Neural cell (in vitro differentiated cells): ENCODE measurements around the gene CRACR2B.

Experiments used
- RAD21 ChIP-seq: fragments of 450-650 bp; conservative IDR thresholded peaks from 2 replicates; pipeline ENCODE4 v1.6.1; 2014; ENCODE audit warnings: antibody characterized with exemption, mild to moderate bottlenecking, moderate library complexity
- TF ChIP-seq, protein P1 (sequence below): fragments of 450-650 bp; IDR thresholded peaks from 2 replicates; pipeline ENCODE4 v1.5.1; 2014; ENCODE audit warnings: antibody characterized with exemption, mild to moderate bottlenecking, moderate library complexity; ENCODE audit not compliant: poor library complexity, severe bottlenecking

DNA sequence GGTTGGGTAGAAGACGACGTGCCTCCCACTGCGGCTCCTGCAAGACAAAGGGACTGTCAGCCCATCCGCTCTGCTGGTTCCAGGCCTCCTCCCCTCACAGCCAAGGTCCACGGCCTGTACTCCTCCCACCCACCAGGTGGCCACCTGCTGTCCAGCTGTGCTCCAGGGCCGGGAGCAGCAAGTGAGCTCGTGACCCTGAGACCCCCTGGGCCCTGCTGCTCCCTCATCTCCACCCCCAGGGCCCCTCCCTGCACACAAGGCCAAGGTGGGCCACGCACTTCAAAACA, 42.4 kb downstream of the CRACR2B start:
- TF ChIP-seq, protein P1, sequence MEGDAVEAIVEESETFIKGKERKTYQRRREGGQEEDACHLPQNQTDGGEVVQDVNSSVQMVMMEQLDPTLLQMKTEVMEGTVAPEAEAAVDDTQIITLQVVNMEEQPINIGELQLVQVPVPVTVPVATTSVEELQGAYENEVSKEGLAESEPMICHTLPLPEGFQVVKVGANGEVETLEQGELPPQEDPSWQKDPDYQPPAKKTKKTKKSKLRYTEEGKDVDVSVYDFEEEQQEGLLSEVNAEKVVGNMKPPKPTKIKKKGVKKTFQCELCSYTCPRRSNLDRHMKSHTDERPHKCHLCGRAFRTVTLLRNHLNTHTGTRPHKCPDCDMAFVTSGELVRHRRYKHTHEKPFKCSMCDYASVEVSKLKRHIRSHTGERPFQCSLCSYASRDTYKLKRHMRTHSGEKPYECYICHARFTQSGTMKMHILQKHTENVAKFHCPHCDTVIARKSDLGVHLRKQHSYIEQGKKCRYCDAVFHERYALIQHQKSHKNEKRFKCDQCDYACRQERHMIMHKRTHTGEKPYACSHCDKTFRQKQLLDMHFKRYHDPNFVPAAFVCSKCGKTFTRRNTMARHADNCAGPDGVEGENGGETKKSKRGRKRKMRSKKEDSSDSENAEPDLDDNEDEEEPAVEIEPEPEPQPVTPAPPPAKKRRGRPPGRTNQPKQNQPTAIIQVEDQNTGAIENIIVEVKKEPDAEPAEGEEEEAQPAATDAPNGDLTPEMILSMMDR, result no peak
- TF ChIP-seq RAD21, result no peak
